NCI-H460 (cell line): ENCODE results near the gene FTO. TPM values are rescaled to one million over a fixed set of nuclear protein-coding genes. Genes with fewer than 3 reads are reported as not detected.

Source experiments
- DNase-seq: peaks from one replicate; pipeline ENCODE4 v3.0.0-alpha.2; 2016; ENCODE audit warnings: low read depth; ENCODE audit errors: extremely low read depth
- total RNA-seq: library from RNA; depleted of rRNA; stranded (reverse); fragments of >200 nt; shearing (Covaris generic); gene quantifications from 2 replicates; pipeline ENCODE4 v1.2.3, GENCODE V29; 2014

Gene FTO
- total RNA-seq, 1 experiment from 2014 or later, result 41.2 TPM

- no peak for DNase-seq
Observed at GRCh38 chr16:54062361-54063278, 358.7 kb downstream of the FTO start.

- no peak for DNase-seq
Observed at GRCh38 chr16:54063279-54063773, 359.4 kb downstream of the FTO start.

GRCh38 chr16:54066451-54067105, 362.6 kb downstream of the FTO start:
- no peak for DNase-seq

- no peak for DNase-seq
Observed at GRCh38 chr16:54067322-54068065, 363.5 kb downstream of the FTO start.

GRCh38 chr16:54068212-54068611, 364.3 kb downstream of the FTO start:
- no peak for DNase-seq

GRCh38 chr16:54069601-54070239, 365.8 kb downstream of the FTO start:
- DNase-seq, result no peak

GRCh38 chr16:54070789-54071343, 366.9 kb downstream of the FTO start:
- DNase-seq, result no peak

GRCh38 chr16:54071514-54071913, 367.6 kb downstream of the FTO start:
- DNase-seq, result no peak

GRCh38 chr16:54072237-54072636, 368.3 kb downstream of the FTO start:
- DNase-seq, result no peak

GRCh38 chr16:54073356-54073755, 369.4 kb downstream of the FTO start:
- no peak for DNase-seq

- no peak for DNase-seq
Observed at GRCh38 chr16:54075446-54075845, 371.5 kb downstream of the FTO start.

- no peak for DNase-seq
Observed at GRCh38 chr16:54076006-54076504, 372.1 kb downstream of the FTO start.

- DNase-seq, result peak; percentile 30
Observed at GRCh38 chr16:54077050-54077821, 373.3 kb downstream of the FTO start.

GRCh38 chr16:54080524-54081008, 376.6 kb downstream of the FTO start:
- DNase-seq, result peak; percentile 41

GRCh38 chr16:54086791-54087190, 382.8 kb downstream of the FTO start:
- DNase-seq, result no peak

- DNase-seq, result no peak
Observed at GRCh38 chr16:54090602-54091001, 386.6 kb downstream of the FTO start.

GRCh38 chr16:54093281-54093680, 389.3 kb downstream of the FTO start:
- DNase-seq, result no peak

- no peak for DNase-seq
Observed at GRCh38 chr16:54094641-54095040, 390.7 kb downstream of the FTO start.

GRCh38 chr16:54096607-54097006, 392.7 kb downstream of the FTO start:
- DNase-seq, result no peak
